H1 (cell line): ENCODE results near the gene CBLL1. TPM values are rescaled to one million over a fixed set of nuclear protein-coding genes. Genes with fewer than 3 reads are reported as not detected.

ENCODE experiments used
- CTCF ChIA-PET: fragments of 300-600 bp; sonication (Branson Sonifier 250); formaldehyde crosslinking; loops from one replicate; lab custom pipeline; 2021; ENCODE audit not compliant: partially characterized antibody; lab: Charles Lee
- POLR2A ChIA-PET: fragments of 300-600 bp; sonication (Branson Sonifier 250); formaldehyde crosslinking; loops from one replicate; lab custom pipeline; 2021; ENCODE audit warnings: inconsistent platforms; ENCODE audit not compliant: partially characterized antibody; lab: Charles Lee
- DNase-seq, 2 experiments: peaks; one replicate each; pipeline versions ENCODE4 v3.0.0 to v3.0.0-alpha.2; 2010 to 2022; ENCODE audit warnings: low spot score in 2 of 2, low read depth in 1 of 2, mixed read lengths in 1 of 2
- FAIRE-seq: peaks from 2 replicates; lab custom pipeline; 2011; peaks lifted over from hg19 to GRCh38; lab: Jason Lieb, UNC
- H2AFZ ChIP-seq: 2 replicates; pipeline ENCODE4 v1.8.1; 2012; ENCODE audit warnings: low read length, inconsistent platforms
- H2AK5ac ChIP-seq: 2 replicates; pipeline ENCODE4 v1.6.1; 2013; ENCODE audit warnings: low read depth, low read length
- H2BK120ac ChIP-seq: replicated peaks from 2 replicates; pipeline ENCODE3; 2013; ENCODE audit warnings: low read depth, low read length, inconsistent platforms
- H2BK12ac ChIP-seq: 2 replicates; pipeline ENCODE4 v1.6.1; 2013; ENCODE audit warnings: low read depth, low read length
- H2BK15ac ChIP-seq: 2 replicates; pipeline ENCODE4 v1.6.1; 2013; ENCODE audit warnings: low read length
- H2BK20ac ChIP-seq: 2 replicates; pipeline ENCODE4 v1.6.1; 2013; ENCODE audit warnings: low read length
- H2BK5ac ChIP-seq: 2 replicates; pipeline ENCODE4 v1.6.1; 2013; ENCODE audit warnings: low read depth, low read length
- H3K14ac ChIP-seq: 2 replicates; pipeline ENCODE4 v1.6.1; 2013; ENCODE audit warnings: inconsistent platforms; ENCODE audit not compliant: insufficient read length
- H3K18ac ChIP-seq: 2 replicates; pipeline ENCODE4 v1.6.1; 2013; ENCODE audit warnings: low read length; ENCODE audit errors: extremely low read depth
- H3K23ac ChIP-seq: 2 replicates; pipeline ENCODE4 v1.6.1; 2013; ENCODE audit warnings: inconsistent platforms; ENCODE audit not compliant: insufficient read length
- H3K23me2 ChIP-seq: 2 replicates; pipeline ENCODE4 v1.6.1; 2013; ENCODE audit warnings: low read depth, low read length
- H3K27ac ChIP-seq: 2 replicates; pipeline ENCODE4 v1.6.1; 2011; ENCODE audit warnings: low read depth, low read length, inconsistent platforms
- H3K27me3 ChIP-seq, 4 experiments: replicated peaks in 1 of 4; 1 replicate in 1 of 4; 2 replicates in 3 of 4; pipeline versions ENCODE4 v1.6.1 to v1.8.1; 2011 to 2013; ENCODE audit warnings: low read length in 3 of 4, mild to moderate bottlenecking in 3 of 4, inconsistent platforms in 2 of 4, mixed read lengths in 2 of 4, moderate library complexity in 1 of 4; ENCODE audit not compliant: control insufficient read depth in 3 of 4, insufficient read depth in 3 of 4; ENCODE audit errors: extremely low read depth in 1 of 4
- H3K36me3 ChIP-seq, 4 experiments: 2 replicates each; pipeline versions ENCODE4 v1.6.1 to v1.8.1; 2011 to 2013; ENCODE audit warnings: mild to moderate bottlenecking in 4 of 4, low read length in 3 of 4, moderate library complexity in 2 of 4, control low read depth in 1 of 4, inconsistent platforms in 1 of 4; ENCODE audit not compliant: insufficient read depth in 4 of 4, control insufficient read depth in 2 of 4
- H3K4ac ChIP-seq: replicated peaks from 2 replicates; pipeline ENCODE3; 2013; ENCODE audit warnings: low read length, low read depth, mixed read lengths, inconsistent platforms; ENCODE audit not compliant: insufficient read length
- H3K4me1 ChIP-seq, 4 experiments: replicated peaks in 1 of 4; 1 replicate in 1 of 4; 2 replicates in 3 of 4; pipeline versions ENCODE4 v1.6.1 to v1.8.1; 2011 to 2013; ENCODE audit warnings: low read length in 3 of 4, inconsistent platforms in 2 of 4, mixed read lengths in 1 of 4; ENCODE audit not compliant: insufficient read depth in 4 of 4, control insufficient read depth in 3 of 4
- H3K4me2 ChIP-seq, 2 experiments: 2 replicates each; pipeline versions ENCODE4 v1.6.1 to v1.8.1; 2011 to 2013; ENCODE audit warnings: low read depth in 2 of 2, low read length in 2 of 2, control low read depth in 1 of 2, inconsistent platforms in 1 of 2, mild to moderate bottlenecking in 1 of 2; ENCODE audit not compliant: insufficient read depth in 1 of 2
- H3K4me3 ChIP-seq, 4 experiments: fragments of 200-600, 300-600 bp in 1 of 4; sonication (generic), shearing (Covaris generic), sonication (Bioruptor Twin) in 1 of 4; 2 replicates each; pipeline versions ENCODE4 v1.5.1 to v1.8.1; 2011 to 2016; ENCODE audit warnings: low read length in 4 of 4, low read depth in 3 of 4, control low read depth in 2 of 4, inconsistent platforms in 2 of 4, mild to moderate bottlenecking in 2 of 4, mixed read lengths in 1 of 4, moderate library complexity in 1 of 4; ENCODE audit not compliant: insufficient read depth in 2 of 4; ENCODE audit errors: extremely low read depth in 1 of 4
- H3K56ac ChIP-seq: replicated peaks from 2 replicates; pipeline ENCODE3; 2013; ENCODE audit warnings: low read depth, mild to moderate bottlenecking, mixed read lengths, low read length, inconsistent platforms; ENCODE audit not compliant: insufficient read length
- H3K79me1 ChIP-seq: 2 replicates; pipeline ENCODE4 v1.6.1; 2013; ENCODE audit warnings: low read depth, low read length, control low read depth
- H3K79me2 ChIP-seq, 2 experiments: 2 replicates each; pipeline versions ENCODE4 v1.6.1 to v1.8.1; 2012 to 2013; ENCODE audit warnings: low read length in 2 of 2, mild to moderate bottlenecking in 2 of 2, inconsistent platforms in 1 of 2; ENCODE audit not compliant: insufficient read depth in 2 of 2, control insufficient read depth in 1 of 2
- H3K9ac ChIP-seq, 4 experiments: replicated peaks in 1 of 4; 1 replicate in 1 of 4; 2 replicates in 3 of 4; pipeline versions ENCODE4 v1.6.1 to v1.8.1; 2011 to 2013; ENCODE audit warnings: low read depth in 3 of 4, low read length in 3 of 4, control low read depth in 2 of 4, mild to moderate bottlenecking in 2 of 4, moderate library complexity in 2 of 4, inconsistent platforms in 1 of 4; ENCODE audit errors: extremely low read depth in 1 of 4
- H3K9me3 ChIP-seq, 2 experiments: 2 replicates each; pipeline versions ENCODE4 v1.6.1 to v1.8.1; 2012 to 2013; ENCODE audit warnings: mild to moderate bottlenecking in 2 of 2, moderate library complexity in 2 of 2, control low read depth in 1 of 2, inconsistent platforms in 1 of 2, low read depth in 1 of 2, low read length in 1 of 2, mixed read lengths in 1 of 2; ENCODE audit not compliant: insufficient read depth in 2 of 2
- H4K20me1 ChIP-seq, 2 experiments: replicated peaks in 1 of 2; 2 replicates each; pipeline versions ENCODE3 to v1.8.1; 2011 to 2013; ENCODE audit warnings: inconsistent platforms in 2 of 2, low read length in 2 of 2, mild to moderate bottlenecking in 1 of 2; ENCODE audit not compliant: insufficient read depth in 2 of 2, control insufficient read depth in 1 of 2
- H4K5ac ChIP-seq: 2 replicates; pipeline ENCODE4 v1.6.1; 2013; ENCODE audit warnings: low read length, low read depth, mixed read lengths, inconsistent platforms; ENCODE audit not compliant: insufficient read length
- H4K8ac ChIP-seq: 2 replicates; pipeline ENCODE4 v1.8.0; 2013; ENCODE audit warnings: mild to moderate bottlenecking, moderate library complexity, low read length, inconsistent platforms; ENCODE audit not compliant: insufficient read depth; ENCODE audit errors: extremely low read depth
- H4K91ac ChIP-seq: replicated peaks from 2 replicates; pipeline ENCODE3; 2013; ENCODE audit warnings: low read length, mixed read lengths, inconsistent platforms; ENCODE audit not compliant: insufficient read length
- ASH2L ChIP-seq: fragments of 200-600, 300-600 bp; sonication (generic); IDR thresholded peaks from one replicate; pipeline ENCODE4 v1.7.1; 2017; ENCODE audit warnings: low read length
- CEBPB ChIP-seq: IDR thresholded peaks from 2 replicates; pipeline ENCODE4 v1.6.1; 2012; ENCODE audit warnings: low read depth, low read length
- CHD2 ChIP-seq: IDR thresholded peaks from 2 replicates; pipeline ENCODE4 v1.6.1; 2012; ENCODE audit warnings: low read length, improper control_type of control experiment
- PHF8 ChIP-seq: fragments of 200-600 bp; sonication (generic); conservative IDR thresholded peaks from 2 replicates; pipeline ENCODE4 v1.7.1; 2012; ENCODE audit warnings: low read depth, mild to moderate bottlenecking, inconsistent platforms, low read length, moderate library complexity
- SRF ChIP-seq: IDR thresholded peaks from 2 replicates; pipeline ENCODE4 v1.6.1; 2011; ENCODE audit warnings: mild to moderate bottlenecking, low read depth, low read length, moderate library complexity
- WGBS, 2 experiments: shearing (Covaris generic) in 1 of 2; methylation state at CpG; one replicate each; pipeline versions ENCODE4 v1.1.6 to v1.1.7; 2013 to 2015; ENCODE audit warnings: low lambda C conversion rate in 2 of 2, mixed read lengths in 2 of 2, inconsistent platforms in 1 of 2, low coverage in 1 of 2, missing lambda C conversion rate in 1 of 2; ENCODE audit not compliant: insufficient replicate concordance in 2 of 2, insufficient coverage in 1 of 2, insufficient read length in 1 of 2; ENCODE audit errors: extremely low coverage in 1 of 2, missing lambda C conversion rate in 1 of 2; 5-methylcytosine and 5-hydroxymethylcytosine counted together
- polyA plus RNA-seq, 7 experiments: library from polyadenylated mRNA; depleted of rRNA in 3 of 7; stranded (reverse) in 5 of 7; unstranded in 2 of 7; fragments of >200 nt in 5 of 7; fragments of 200-250 nt in 2 of 7; gene quantifications; 1 replicate in 5 of 7; 2 replicates in 1 of 7; 4 replicates in 1 of 7; pipeline versions ENCODE4 v1.2.1 to v1.2.3, GENCODE V29; 2011 to 2013; ENCODE audit warnings: missing spikeins in 2 of 7, mixed read lengths in 2 of 7
- total RNA-seq: library from RNA; stranded (reverse); fragmentation: NEBNext Ultra II Directional; extraction: Animal tissue kit (Norgen Biotek cat#: 25700); gene quantifications from 2 replicates; pipeline ENCODE4 v1.2.1, GENCODE V29; 2021

CBLL1 gene
- total and polyA plus RNA-seq, 2 of the 8 experiments (the other 6 are each of a cell fraction or from before 2014, with no cell fraction given) = 27.0 to 34.0 TPM

- H4K91ac ChIP-seq = no peak overlapping the region
- H3K9ac ChIP-seq = no peak overlapping the region
- H3K18ac ChIP-seq = no peak overlapping the region
- no peaks in the 10 kb centered on the region for H3K27me3 ChIP-seq
- no peak for FAIRE-seq
- H4K20me1 ChIP-seq = no peaks in the 10 kb centered on the region
- POLR2A ChIA-PET = no interaction called here
- H2BK120ac ChIP-seq = no peak overlapping the region
- H3K36me3 ChIP-seq = no peaks in the 10 kb centered on the region
- TF ChIP-seq PHF8 = no peak
- no peak for TF ChIP-seq SRF
- no peak for TF ChIP-seq ASH2L
- TF ChIP-seq CEBPB = no peak
- no peak for TF ChIP-seq CHD2
- H2AK5ac ChIP-seq = no peak overlapping the region
- no peak overlapping the region for H3K4me3 ChIP-seq
- H2BK5ac ChIP-seq = no peak overlapping the region
- DNase-seq = no peak
- H3K14ac ChIP-seq = no peak overlapping the region
- no peak overlapping the region for H3K23ac ChIP-seq
- no peak overlapping the region for H3K56ac ChIP-seq
- no peak overlapping the region for H4K8ac ChIP-seq
- CTCF ChIA-PET = interaction anchor here (0.6 to 0.7 kb wide), 2 partner anchors 11 to 472 kb away, joined by 3 to 5 read pairs; no protein-coding TSS in a partner anchor
- H3K79me2 ChIP-seq = no peaks in the 10 kb centered on the region
- no peak overlapping the region for H3K4me2 ChIP-seq
- H3K79me1 ChIP-seq = no peaks in the 10 kb centered on the region
- no peaks in the 10 kb centered on the region for H3K23me2 ChIP-seq
- H2BK15ac ChIP-seq = no peak overlapping the region
- H3K9me3 ChIP-seq = no peaks in the 10 kb centered on the region
- no peaks in the 10 kb centered on the region for H3K4me1 ChIP-seq
- no peak overlapping the region for H3K4ac ChIP-seq
- no peak overlapping the region for H2BK20ac ChIP-seq
- H2BK12ac ChIP-seq = no peak overlapping the region
- no peak overlapping the region for H3K27ac ChIP-seq
- no peak overlapping the region for H4K5ac ChIP-seq
- WGBS, 2 experiments = 94% methylated on average over 2 of the region's 2 CpGs; no CpG with 5 or more reads in 1 of the 2 experiments
- H2AFZ ChIP-seq = no peak overlapping the region
Measured at GRCh38 chr7:107708956-107709355, 35.0 kb upstream of the CBLL1 start.
